A549 (cell line): Measurements from ENCODE around the gene FOLR2.

Experiments used
- CTCF ChIP-seq: fragments of >200 bp; sonication (Bioruptor Twin); formaldehyde crosslinking; IDR thresholded peaks from 3 replicates; pipeline ENCODE4 v1.5.1; 2016
- EP300 ChIP-seq, 2 experiments: fragments of >200 bp; sonication (Bioruptor Twin); formaldehyde crosslinking; IDR thresholded peaks; 2 replicates in 1 of 2; 3 replicates in 1 of 2; pipeline ENCODE4 v1.6.1; 2016 to 2017
- HDAC2 ChIP-seq: fragments of 200-600 bp; sonication (generic); IDR thresholded peaks from 2 replicates; pipeline ENCODE4 v1.6.1; 2016
- HMGXB4 ChIP-seq: fragments of 250-450 bp; sonication (Bioruptor Pico); IDR thresholded peaks from 2 replicates; pipeline ENCODE4 v1.5.0; 2021; ENCODE audit warnings: mild to moderate bottlenecking, moderate library complexity, borderline replicate concordance
- JUN ChIP-seq, 2 experiments: fragments of >200 bp; sonication (Bioruptor Twin); formaldehyde crosslinking; IDR thresholded peaks; 2 replicates in 1 of 2; 3 replicates in 1 of 2; pipeline ENCODE4 v1.6.1; 2016 to 2017
- JUNB ChIP-seq: fragments of >200 bp; sonication (Bioruptor Twin); formaldehyde crosslinking; IDR thresholded peaks from 2 replicates; pipeline ENCODE4 v1.6.1; 2016
- MAZ ChIP-seq: fragments of 150-350 bp; IDR thresholded peaks from 2 replicates; pipeline ENCODE4 v1.6.1; 2014; ENCODE audit warnings: antibody characterized with exemption, low read depth, low read length, borderline replicate concordance
- MYC ChIP-seq: IDR thresholded peaks from 2 replicates; pipeline ENCODE4 v1.6.1; 2012; ENCODE audit warnings: mild to moderate bottlenecking, inconsistent platforms, low read length, improper control_type of control experiment, borderline replicate concordance
- PHF8 ChIP-seq: fragments of 200-600 bp; sonication (generic); IDR thresholded peaks from 2 replicates; pipeline ENCODE4 v1.6.1; 2016; ENCODE audit warnings: low read depth, mild to moderate bottlenecking, antibody characterized with exemption, moderate library complexity, borderline replicate concordance
- POLR2A ChIP-seq: IDR thresholded peaks from 2 replicates; pipeline ENCODE4 v1.6.1; 2012; ENCODE audit warnings: mild to moderate bottlenecking, low read length
- RAD21 ChIP-seq, 2 experiments: fragments of >200 bp in 1 of 2; sonication (Bioruptor Twin) in 1 of 2; formaldehyde crosslinking in 1 of 2; IDR thresholded peaks in 1 of 2; conservative IDR thresholded peaks in 1 of 2; 2 replicates in 1 of 2; 3 replicates in 1 of 2; pipeline ENCODE4 v1.6.1; 2012 to 2018; ENCODE audit warnings: inconsistent platforms in 1 of 2
- REST ChIP-seq: fragments of 200-600 bp; sonication (generic); IDR thresholded peaks from 2 replicates; pipeline ENCODE4 v1.6.1; 2016; ENCODE audit warnings: antibody characterized with exemption, mild to moderate bottlenecking, moderate library complexity
- RNF2 ChIP-seq: fragments of 200-600 bp; sonication (generic); IDR thresholded peaks from 2 replicates; pipeline ENCODE4 v1.6.1; 2016; ENCODE audit warnings: low read depth, mild to moderate bottlenecking, antibody characterized with exemption, moderate library complexity, borderline replicate concordance
- USF2 ChIP-seq: fragments of 450-650 bp; IDR thresholded peaks from 2 replicates; pipeline ENCODE4 v1.6.1; 2014; ENCODE audit warnings: antibody characterized with exemption

GRCh38 chr11:72227316-72228228 lies 11.0 kb downstream of the FOLR2 start:
- TF ChIP-seq PHF8: no peak
- no peak for TF ChIP-seq REST
- no peak for TF ChIP-seq HMGXB4 (CRISPR knock-in tag)
- no peak for TF ChIP-seq EP300 (IDR thresholded peaks at IDR 0.05)
- TF ChIP-seq JUNB: no peak
- no peak for TF ChIP-seq MAZ
- no peak for TF ChIP-seq HDAC2
- no peak for TF ChIP-seq RNF2
- TF ChIP-seq USF2: no peak
- TF ChIP-seq JUN (IDR thresholded peaks at IDR 0.05): no peak
- no peak for TF ChIP-seq POLR2A
- no peak for TF ChIP-seq CTCF
- no peak for TF ChIP-seq MYC
- TF ChIP-seq RAD21 (conservative IDR thresholded peaks at IDR 0.05 in 1 of 2, IDR thresholded peaks at IDR 0.05 in 1 of 2): no peak
